Sigmoid colon (tissue), 7 donors: ENCODE data around the gene FCAR. TPM values are rescaled to one million over a fixed set of nuclear protein-coding genes. Genes with fewer than 3 reads are reported as not detected.

Experiments used
- DNase-seq: peaks from one replicate; pipeline ENCODE4 v3.0.0-alpha.2; 2019
- H3K27ac ChIP-seq, 4 donors: fragments of 200-600 bp; sonication (generic); one replicate each; pipeline ENCODE4 v1.5.1; 2016 to 2019; ENCODE audit warnings: mild to moderate bottlenecking in 1 of 4
- H3K27me3 ChIP-seq, 3 donors: fragments of 200-600 bp; sonication (generic); one replicate each; pipeline ENCODE4 v1.5.1; 2019; ENCODE audit warnings: mild to moderate bottlenecking in 1 of 3
- H3K36me3 ChIP-seq, 4 donors: fragments of 200-600 bp; sonication (generic); one replicate each; pipeline ENCODE4 v1.5.1; 2016 to 2019
- H3K4me1 ChIP-seq, 4 donors: fragments of 200-600 bp; sonication (generic); one replicate each; pipeline ENCODE4 v1.5.1; 2017 to 2019
- H3K4me3 ChIP-seq, 4 donors: fragments of 200-600 bp; sonication (generic); one replicate each; pipeline ENCODE4 v1.5.1; 2017 to 2019; ENCODE audit warnings: mild to moderate bottlenecking in 2 of 4, moderate library complexity in 1 of 4
- H3K9me3 ChIP-seq, 4 donors: fragments of 200-600 bp in 3 of 4; sonication (generic) in 3 of 4; one replicate each; pipeline versions ENCODE4 v1.5.1 to v1.6.1; 2013 to 2019
- CTCF ChIP-seq, 4 experiments: fragments of 450-650 bp in 3 of 4; fragments of 200-600 bp in 1 of 4; IDR thresholded peaks; one replicate each; pipeline ENCODE4 v1.5.1; 2016 to 2019; ENCODE audit warnings: antibody characterized with exemption in 4 of 4, mild to moderate bottlenecking in 3 of 4, moderate library complexity in 2 of 4
- EP300 ChIP-seq, 4 donors: sonication (generic); formaldehyde crosslinking; IDR thresholded peaks; one replicate each; pipeline ENCODE4 v1.6.1; 2017; ENCODE audit warnings: antibody characterized with exemption in 4 of 4
- POLR2A ChIP-seq, 2 donors: fragments of 450-650 bp; IDR thresholded peaks; one replicate each; pipeline ENCODE4 v1.6.1; 2016; ENCODE audit warnings: antibody characterized with exemption in 2 of 2, mild to moderate bottlenecking in 2 of 2, moderate library complexity in 2 of 2
- POLR2AphosphoS5 ChIP-seq, 4 donors: sonication (generic); formaldehyde crosslinking; IDR thresholded peaks; one replicate each; pipeline ENCODE4 v1.6.1; 2017; ENCODE audit warnings: antibody characterized with exemption in 4 of 4
- WGBS, 2 donors: extraction: QIAGEN DNeasy Blood & Tissue Kit; methylation state at CpG; one replicate each; pipeline ENCODE4 v1.1.7; 2013; 5-methylcytosine and 5-hydroxymethylcytosine counted together
- intact Hi-C: fragments of 100-400 bp; cut with DNase I; formaldehyde crosslinking; loops from one replicate; pipeline ENCODE4 v1.15.1; 2023
- polyA plus RNA-seq, 3 donors: library from polyadenylated mRNA; stranded (reverse); fragments of 200-250 nt; gene quantifications; one replicate each; pipeline ENCODE4 v1.2.3, GENCODE V29; 2013
- total RNA-seq, 4 donors: library from RNA; depleted of rRNA; stranded (reverse); fragments of >200 nt; gene quantifications; one replicate each; pipeline ENCODE4 v1.1.0, GENCODE V29; 2016
- donor health status: healthy with polysubstance abuse.
- donor health status: Bipolar disorder and iron deficiency.
- donor health status: healthy.

The FCAR gene
- total and polyA plus RNA-seq, 7 donors, result 0.17 to 2.1 (median 0.86) TPM; not detected in 3

DNA sequence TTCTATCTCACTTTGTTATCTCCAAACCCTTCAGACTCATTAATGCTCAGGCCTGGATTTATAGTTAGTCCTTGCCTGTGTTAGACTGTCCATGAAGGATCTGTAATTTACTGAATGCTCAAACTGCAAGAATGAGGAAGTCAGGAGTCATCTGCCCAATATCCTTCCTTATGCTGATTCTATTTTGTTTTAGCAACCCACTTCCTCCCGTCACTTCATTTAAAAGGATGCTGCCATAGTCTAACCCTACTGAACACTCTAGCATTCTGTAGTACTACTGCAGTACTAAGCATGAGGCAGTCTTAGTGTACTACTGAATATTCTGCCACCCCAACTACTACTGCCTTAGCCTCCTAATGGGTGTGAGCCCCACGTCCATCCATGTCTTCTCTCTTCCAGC, 1.5 kb downstream of the FCAR start:
- TF ChIP-seq POLR2AphosphoS5 (IDR thresholded peaks at IDR 0.05) (peak in 1 of 4 donors; percentile 23), POLR2A (IDR thresholded peaks at IDR 0.05) (no peak), CTCF (IDR thresholded peaks at IDR 0.05) (no peak), EP300 (IDR thresholded peaks at IDR 0.05) (no peak)
- intact Hi-C loops, result no loop called here
- WGBS, 2 donors, result 42 to 49% methylated on average over 2 of the region's 2 CpGs
- H3K27ac ChIP-seq, result no peak overlapping the region
- H3K36me3 ChIP-seq, result no peaks in the 10 kb centered on the region
- no peaks in the 10 kb centered on the region for H3K9me3 ChIP-seq
- no peaks in the 10 kb centered on the region for H3K4me1 ChIP-seq
- DNase-seq, result no peak
- no peak overlapping the region for H3K4me3 ChIP-seq
- peaks cover 0 to 1% (median 0%) of the 10 kb centered on the region in 3 donors for H3K27me3 ChIP-seq

GRCh38 chr19:54877471-54877870, 3.4 kb downstream of the FCAR start:
- intact Hi-C loops, result no loop called here
- Histone ChIP-seq H3K36me3 (no peaks in the 10 kb centered on the region), H3K27me3 (peaks cover 0 to 13% (median 0%) of the 10 kb centered on the region in 3 donors), H3K9me3 (no peaks in the 10 kb centered on the region), H3K27ac (no peak overlapping the region), H3K4me1 (no peaks in the 10 kb centered on the region), H3K4me3 (no peak overlapping the region)
- TF ChIP-seq POLR2AphosphoS5 (IDR thresholded peaks at IDR 0.05) (no peak), CTCF (IDR thresholded peaks at IDR 0.05) (no peak), POLR2A (IDR thresholded peaks at IDR 0.05) (no peak), EP300 (IDR thresholded peaks at IDR 0.05) (no peak)
- 55 to 58% methylated on average over 3 of the region's 3 CpGs for WGBS, 2 donors
- DNase-seq, result no peak

- Histone ChIP-seq H3K9me3 (no peaks in the 10 kb centered on the region), H3K27ac (no peak overlapping the region), H3K36me3 (no peaks in the 10 kb centered on the region), H3K4me1 (no peaks in the 10 kb centered on the region), H3K27me3 (peaks cover 0 to 32% (median 0%) of the 10 kb centered on the region in 3 donors), H3K4me3 (no peak overlapping the region)
- TF ChIP-seq POLR2AphosphoS5 (IDR thresholded peaks at IDR 0.05) (no peak), POLR2A (IDR thresholded peaks at IDR 0.05) (no peak), CTCF (IDR thresholded peaks at IDR 0.05) (no peak)
- intact Hi-C loops, result no loop called here
- no peak for DNase-seq
- WGBS, 2 donors, result 52 to 65% methylated on average over 6 of the region's 6 CpGs
Measured at GRCh38 chr19:54881884-54882283, 7.8 kb downstream of the FCAR start.

DNA sequence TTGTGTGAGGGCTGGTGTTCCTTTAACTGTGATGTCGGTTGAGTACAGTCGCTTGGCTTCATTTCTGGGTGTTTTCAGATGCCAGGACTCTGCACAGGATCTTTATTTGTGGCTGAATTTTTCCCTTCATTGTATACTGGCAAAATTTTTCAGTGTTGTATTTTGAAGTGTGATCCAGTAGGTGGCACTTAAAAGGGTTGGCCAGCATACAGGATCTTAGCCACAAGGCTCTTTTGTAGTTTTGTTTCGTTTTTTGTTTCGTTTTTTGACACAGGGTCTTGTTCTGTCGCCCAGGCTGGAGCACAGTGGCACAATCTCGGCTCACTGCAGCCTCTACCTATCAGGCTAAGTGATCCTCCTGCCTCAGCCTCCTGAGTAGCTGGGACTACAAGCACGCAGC, 8.7 kb downstream of the FCAR start:
- no peak for TF ChIP-seq POLR2AphosphoS5 (IDR thresholded peaks at IDR 0.05)
- no peak for TF ChIP-seq EP300 (IDR thresholded peaks at IDR 0.05)
- TF ChIP-seq POLR2A (IDR thresholded peaks at IDR 0.05), result no peak
- 55 to 65% methylated on average over 7 of the region's 7 CpGs for WGBS, 2 donors
- Histone ChIP-seq H3K4me1 (no peaks in the 10 kb centered on the region), H3K27me3 (peaks cover 0 to 32% (median 0%) of the 10 kb centered on the region in 3 donors), H3K36me3 (no peaks in the 10 kb centered on the region), H3K9me3 (no peaks in the 10 kb centered on the region), H3K27ac (no peak overlapping the region), H3K4me3 (no peak overlapping the region)
- intact Hi-C loops, result no loop called here
- no peak for DNase-seq

GRCh38 chr19:54883228-54883627, 9.2 kb downstream of the FCAR start:
- no peak for DNase-seq
- H3K4me1 ChIP-seq, result no peaks in the 10 kb centered on the region
- WGBS, 2 donors, result 78 to 80% methylated on average over 9 of the region's 9 CpGs
- H3K27ac ChIP-seq, result no peak overlapping the region
- no peak overlapping the region for H3K4me3 ChIP-seq
- TF ChIP-seq CTCF (IDR thresholded peaks at IDR 0.05), result no peak
- no peak for TF ChIP-seq POLR2A (IDR thresholded peaks at IDR 0.05)
- TF ChIP-seq EP300 (IDR thresholded peaks at IDR 0.05), result no peak
- TF ChIP-seq POLR2AphosphoS5 (IDR thresholded peaks at IDR 0.05), result no peak
- peaks cover 0 to 32% (median 0%) of the 10 kb centered on the region in 3 donors for H3K27me3 ChIP-seq
- intact Hi-C loops, result no loop called here
- H3K36me3 ChIP-seq, result no peaks in the 10 kb centered on the region
- no peaks in the 10 kb centered on the region for H3K9me3 ChIP-seq
